CD4-positive, alpha-beta T cell treated with Interleukin-17A for 4 hours (primary cell): ENCODE data around the gene PRPF8.

Experiments
- DNase-seq: peaks from one replicate; pipeline ENCODE4 v3.0.0-alpha.2; 2020; ENCODE audit warnings: mixed read lengths

PRPF8 gene

DNA sequence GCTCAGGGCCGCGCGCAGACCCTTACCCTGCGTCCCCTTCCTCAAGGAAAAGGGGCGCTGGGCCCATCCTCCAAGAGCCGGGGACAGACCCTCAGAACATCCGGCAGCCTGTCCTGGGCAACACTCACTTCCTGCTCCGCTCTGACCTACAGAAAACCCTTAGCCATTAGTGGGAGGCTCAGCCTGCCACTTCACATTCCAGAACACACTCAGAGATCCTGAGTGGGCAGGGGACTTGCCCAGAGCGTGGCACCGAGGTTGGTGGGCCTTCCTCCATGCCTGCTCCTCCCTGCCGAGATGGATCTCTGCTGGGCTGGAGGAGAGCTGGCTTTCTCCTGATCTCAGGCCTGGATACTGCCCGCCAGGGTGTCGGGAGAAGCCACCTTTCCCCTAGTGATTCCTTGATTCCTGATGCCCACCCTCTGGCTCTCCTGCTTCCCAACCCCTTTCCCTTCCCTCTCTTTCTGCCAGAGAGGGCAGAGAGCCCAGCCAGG is 40.6 kb downstream of the PRPF8 start:
- no peak for DNase-seq

DNA sequence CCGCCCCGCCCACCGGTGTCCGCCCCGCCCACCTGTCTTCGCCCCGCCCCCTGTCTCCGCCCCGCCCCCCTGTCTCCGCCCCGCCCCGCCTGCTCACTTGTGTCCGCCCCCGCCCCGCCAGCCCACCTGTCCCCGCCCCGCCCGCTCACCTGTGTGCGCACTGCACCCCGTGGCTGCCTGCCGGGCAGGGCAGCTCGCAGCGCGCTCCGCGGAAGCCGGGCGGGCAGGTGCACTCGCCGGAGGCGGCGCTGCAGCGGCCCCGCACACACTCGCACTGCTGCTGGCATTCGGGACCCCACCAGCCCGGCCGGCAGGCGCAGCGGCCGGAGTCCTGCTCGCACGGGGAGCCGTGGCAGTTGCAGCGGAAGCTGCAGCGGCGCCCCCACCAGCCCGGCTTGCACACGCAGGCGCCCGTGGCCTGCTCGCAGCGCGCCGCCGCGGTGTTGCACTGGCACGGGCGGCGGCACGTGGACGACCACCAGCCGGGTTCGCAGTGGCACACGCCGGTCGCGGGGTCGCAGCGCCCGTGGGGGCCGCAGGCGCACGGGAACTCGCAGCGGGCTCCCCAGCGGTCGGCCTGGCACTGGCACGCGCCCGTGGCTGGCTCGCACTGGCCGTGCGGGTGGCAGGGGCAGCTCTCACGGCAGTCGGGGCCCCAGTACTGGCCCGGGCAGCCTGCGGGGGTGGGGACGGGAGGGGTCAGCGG is 41.2 kb downstream of the PRPF8 start:
- DNase-seq = peak; percentile 68

DNA sequence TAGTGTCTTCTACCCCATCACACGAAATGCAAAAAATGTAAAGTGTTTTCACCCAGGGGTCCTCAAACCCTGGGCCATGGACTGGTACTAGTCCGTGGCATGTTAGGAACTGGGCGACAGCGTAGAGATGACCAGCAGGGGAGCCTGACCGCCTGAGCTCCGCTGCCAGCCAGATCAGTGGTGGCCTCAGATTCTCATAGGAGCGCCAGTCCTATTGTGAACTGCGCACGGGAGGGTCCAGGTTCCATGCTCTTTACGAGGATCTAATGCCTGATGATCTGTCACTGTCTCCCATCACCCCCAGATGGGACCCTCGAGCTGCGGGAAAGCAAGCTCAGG is 43.6 kb downstream of the PRPF8 start:
- no peak for DNase-seq

DNA sequence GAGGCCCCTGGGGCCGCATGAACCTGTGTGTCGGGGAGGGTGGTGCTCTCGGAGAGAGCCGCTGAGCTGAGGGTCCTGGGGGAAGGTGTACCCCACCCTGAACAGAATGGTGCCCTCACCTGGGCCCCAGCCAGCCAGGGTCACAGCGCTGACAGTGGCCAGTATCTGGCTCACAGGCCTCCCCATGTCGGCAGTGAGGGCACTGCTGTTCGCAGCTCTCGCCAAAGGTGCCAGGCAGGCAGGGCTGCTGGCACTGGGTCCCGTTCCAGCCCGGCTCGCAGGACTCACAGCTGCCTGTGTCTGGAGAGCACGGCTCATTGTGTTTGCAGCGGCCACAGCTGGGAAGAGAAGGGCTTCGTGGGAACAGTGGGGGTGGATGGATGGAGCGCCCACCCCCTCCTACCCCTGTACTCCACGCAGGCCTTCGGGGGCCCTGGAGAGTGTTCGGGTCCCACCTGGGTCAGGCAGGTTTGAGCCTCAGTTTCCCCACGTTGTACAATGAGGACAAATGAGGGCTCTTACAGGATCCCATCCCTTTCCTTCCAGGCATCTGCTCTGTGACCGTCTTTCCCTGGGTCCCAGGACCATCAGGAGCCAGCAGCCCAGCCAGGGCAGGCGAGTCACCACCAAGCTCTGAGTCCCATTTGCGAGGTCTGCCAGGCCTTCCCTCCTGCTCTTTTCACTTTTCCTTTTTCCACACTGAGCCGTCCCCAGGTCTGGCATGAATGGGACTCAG is 44.2 kb downstream of the PRPF8 start:
- DNase-seq = no peak

DNA sequence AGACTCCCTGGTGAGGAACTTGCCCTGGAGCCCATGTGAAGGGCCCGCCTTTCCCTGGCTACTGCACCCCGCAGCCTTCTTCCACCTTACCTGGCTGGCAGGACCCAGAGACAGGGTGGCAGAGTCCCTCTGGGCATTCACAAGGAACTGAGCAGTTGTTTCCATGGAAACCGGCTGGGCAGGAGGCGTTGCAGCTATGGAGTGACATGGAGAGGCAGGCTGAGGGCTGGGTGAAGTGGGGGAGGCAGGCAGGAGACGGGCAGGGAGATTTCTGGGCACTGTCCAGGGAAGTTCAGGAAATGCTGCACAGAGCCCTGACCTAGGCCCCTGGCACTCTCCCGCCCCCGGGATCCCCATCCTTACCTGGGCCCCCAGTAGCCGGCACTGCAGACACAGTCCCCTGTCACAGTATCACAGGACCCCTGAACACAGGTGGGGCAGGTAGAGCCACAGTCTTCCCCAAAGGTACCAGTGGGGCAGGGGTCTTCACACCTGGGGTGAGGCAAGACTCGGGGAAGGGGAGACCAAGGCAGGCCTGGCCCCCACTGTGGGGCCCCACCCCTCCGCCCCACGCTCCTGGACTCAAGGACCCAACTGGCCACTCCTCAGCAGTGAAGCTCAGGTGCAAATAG is 45.0 kb downstream of the PRPF8 start:
- no peak for DNase-seq

DNA sequence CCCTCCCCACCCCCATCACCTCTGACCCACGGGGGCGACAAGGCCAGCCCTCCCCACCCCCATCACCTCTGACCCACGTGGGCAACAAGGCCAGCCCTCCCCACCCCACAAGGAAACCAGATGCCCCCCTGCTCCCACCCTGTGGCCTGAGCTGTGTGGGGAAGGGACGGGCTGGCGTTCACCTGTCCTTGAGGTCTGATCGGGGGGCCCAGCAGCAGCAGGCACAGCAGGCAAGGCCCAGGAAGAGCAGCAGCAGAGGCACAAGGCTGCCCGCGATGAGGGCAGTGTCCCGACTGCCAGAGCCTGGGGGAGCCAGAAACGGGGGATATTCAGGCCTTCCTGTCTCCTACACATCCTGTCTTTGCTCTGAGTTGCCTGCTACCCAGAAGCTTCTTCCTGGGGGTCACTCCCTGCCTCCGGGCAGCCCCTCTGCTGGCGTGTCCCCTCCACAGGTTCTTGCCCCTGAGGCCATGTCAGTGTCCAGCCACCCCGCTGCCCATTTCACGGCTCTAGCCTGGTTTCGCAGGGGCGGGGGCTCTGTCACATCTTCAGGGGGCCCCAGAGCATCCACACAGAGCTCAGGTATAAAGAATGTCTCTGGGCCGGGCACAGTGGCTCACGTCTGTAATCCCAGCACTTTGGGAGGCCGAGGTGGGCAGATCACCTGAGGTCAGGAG is 45.9 kb downstream of the PRPF8 start:
- no peak for DNase-seq

DNA sequence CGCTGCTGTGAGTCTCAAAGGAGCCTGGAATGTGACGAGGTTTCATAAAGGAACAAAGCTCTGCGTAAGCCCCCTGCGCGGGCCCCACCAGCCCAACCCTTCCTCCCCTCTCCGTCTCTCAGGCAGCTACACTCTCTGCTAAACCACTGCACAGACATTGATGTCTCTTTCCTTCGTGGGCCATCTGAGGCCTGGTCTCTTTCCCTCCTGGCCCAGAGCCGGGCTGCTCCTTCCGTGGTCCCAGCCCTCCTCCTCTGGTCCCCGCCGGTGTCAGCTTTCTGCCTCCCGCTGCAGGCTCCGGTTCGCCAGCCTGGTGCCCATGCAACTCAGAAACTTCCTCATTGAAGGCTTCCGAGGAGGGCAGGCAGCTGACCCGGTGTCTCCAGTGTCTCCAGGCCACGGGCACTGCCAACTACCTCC is 46.5 kb downstream of the PRPF8 start:
- no peak for DNase-seq

DNA sequence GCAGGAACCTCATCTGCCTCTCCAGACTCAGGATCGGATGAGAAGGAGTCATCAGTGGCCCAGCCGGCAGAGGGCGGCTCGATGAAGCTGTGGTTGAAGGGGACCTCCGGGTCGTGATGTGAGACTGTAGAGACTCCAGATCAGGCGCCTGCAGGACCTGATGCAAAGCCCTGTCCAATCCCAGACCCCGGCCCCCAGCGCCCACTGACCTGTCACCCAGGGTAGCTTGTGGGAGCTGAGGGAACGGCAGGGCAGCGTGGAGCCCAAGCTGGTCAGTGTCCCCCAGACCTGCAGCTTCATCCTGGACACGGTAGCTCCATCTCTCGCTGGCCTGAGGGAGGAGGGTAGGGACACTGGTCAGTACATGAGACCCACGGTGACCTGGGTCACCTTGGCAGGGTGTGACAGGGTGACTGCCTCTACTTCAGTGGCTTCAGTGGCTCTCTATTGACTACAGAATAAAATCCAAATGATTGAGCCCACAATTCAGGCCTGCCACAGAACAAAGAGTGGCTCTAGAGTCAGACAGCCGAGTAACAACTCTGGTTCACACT is 47.9 kb downstream of the PRPF8 start:
- DNase-seq = no peak

DNA sequence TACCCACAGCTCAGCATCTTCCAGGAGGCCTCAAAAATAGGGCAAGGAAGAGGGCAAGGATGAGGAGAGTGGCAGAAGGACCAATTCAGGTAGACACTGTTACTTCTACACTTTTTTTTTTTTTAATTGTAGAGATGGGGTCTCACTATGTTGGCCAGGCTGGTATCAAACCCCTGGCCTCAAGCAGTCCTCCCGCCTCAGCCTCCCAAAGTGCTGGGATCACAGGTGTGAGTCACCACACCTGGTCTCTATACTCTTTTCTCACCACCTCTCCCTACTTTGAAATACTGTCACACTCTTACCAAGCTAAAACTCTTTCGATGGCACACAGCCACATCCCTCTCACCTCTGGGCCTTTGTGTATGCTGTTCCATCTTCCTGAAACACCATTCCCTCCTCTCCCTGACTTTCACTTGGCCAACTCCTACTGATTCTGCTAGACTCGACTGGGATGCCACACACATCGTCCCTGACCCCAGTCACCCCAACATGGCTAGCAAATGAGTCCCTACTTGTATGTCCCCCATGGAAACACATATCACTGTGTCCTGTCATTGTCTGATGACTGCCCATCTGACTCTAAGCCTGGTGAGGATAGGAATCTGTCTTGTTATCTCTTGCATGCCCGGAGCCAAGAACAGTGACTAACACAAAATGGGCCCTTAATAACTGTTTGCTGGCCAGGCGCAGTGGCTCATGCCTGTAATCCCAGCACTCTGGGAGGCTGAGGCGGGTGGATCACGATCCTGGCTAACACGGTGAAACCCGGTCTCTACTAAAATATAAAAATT is 48.8 kb downstream of the PRPF8 start:
- DNase-seq = no peak

DNA sequence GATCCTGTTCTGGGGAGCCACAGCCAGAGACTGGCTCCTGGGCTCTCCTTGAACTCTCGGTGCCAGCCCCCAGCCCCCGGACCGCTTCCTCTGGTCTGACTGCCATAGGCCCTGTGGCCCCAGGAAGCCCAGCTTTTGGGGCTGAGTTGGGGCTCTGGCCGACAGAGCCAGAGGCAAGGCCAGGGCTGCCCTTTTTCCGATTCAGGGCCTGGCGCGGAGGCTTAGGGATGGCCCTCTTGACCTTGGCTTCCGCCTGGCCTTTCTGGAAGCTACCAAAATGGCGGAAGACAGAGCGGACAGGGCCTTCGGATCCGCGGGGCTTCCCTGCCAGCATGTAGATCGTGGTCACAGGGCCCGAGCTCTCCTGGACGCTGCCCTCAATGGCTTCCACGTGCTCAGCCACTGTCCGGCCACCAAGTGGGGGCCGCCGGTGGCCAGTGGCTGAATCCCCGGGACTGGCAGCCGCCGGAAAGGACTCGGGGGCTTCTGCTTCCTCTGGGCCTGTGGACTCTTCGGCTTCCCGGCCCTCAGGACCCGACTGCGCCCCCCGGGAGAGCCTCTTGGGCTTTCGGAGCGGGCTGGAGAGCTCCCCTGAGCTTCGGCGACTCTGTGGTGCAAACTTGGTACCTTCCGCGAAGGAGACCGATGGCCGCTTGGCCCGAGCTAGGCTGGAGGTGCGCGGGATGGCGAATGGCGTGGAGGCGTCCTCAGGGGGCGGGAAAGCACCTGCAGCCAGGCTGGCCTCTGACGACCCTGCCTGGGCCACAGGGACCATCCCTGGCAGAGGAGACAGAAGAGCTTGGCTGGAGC is 49.6 kb downstream of the PRPF8 start:
- no peak for DNase-seq

DNA sequence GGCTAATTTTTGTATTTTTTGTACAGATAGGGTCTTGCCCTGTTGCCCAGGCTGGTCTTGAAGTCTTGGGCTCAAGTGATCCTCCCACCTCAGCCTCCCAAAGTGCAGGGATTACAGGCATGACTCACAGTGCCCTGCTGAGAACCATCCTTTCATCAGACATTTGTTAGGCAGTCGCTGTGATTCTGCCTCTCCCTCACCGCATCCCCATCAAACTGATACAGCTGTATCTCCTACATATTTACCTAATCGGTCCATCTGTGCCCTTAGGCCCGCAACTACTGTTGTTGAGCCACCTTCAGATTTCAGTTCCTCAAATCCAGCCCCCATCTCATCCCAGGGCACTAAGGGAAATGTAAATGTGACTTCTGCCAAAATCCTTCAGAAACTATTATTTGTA is 54.0 kb downstream of the PRPF8 start:
- no peak for DNase-seq

DNA sequence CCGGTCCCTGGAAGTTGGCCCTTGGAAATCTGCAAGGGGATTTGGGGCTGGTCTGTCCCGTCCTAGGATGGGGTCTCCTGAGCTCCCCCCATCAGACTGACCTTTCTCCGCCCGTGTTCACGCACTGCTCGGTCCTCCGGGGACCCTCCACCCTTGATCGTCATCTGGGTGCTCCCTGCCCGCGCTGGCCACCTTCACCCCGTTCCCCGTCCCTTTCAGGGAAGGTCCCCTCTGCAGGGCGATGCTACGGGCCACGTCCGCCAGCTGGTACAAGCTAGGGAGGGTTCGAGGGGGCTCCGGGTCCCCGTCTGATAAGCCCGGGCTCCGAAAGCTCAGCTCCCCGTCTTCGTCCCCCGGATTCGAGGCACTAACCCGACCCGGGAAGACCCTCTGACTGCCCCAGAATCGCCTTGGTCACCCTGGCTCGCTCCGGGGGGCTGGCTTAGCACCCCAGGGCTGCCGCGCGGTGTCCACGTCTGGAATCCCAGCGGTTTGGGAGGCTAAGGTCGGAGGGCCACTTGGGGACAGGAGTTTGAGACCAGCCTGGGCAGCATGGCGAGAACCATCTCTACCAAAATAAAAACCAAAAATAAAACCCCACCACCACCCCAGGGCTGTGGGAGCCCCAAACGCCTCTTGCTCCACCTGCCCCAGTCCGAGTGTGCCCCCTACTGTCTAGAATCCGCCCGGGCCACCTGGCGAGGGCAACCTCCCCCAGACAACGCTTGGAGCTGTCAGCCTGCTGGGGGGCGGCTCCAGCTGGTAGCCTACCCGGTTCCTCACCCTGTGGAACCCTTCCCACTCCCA is 55.0 kb downstream of the PRPF8 start:
- DNase-seq = peak; percentile 76

DNA sequence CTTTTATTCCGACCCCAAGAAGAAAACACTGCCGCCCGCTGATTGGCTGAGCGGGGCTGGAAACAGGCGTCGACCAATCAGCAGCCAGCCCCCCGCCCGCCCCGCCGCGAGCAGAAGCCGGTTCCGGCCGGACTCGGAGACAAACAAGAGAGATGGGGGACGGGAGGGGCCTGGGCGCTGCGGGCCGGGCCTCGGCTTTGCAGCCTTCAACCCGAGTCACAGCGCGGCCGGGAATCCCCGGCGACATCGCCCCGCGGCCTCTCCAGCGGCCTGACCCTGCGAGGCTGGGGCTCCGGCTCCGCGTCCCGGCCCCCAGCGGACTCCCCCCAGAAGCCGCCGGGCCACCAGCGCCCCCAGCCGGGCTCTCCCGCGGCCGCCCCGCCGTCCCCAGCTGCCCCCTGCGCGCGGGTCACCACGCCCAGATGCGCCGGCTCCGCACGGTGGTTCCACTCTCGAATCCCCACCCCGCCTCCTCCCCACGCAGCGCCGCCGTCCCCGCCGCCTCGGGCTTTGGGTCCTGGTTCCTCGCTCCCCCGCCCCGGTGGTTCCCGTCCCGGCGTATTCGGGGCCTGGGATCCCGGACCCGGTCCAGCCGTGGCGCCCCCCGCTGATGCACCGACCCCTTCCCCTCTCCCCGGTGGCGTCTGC is 55.7 kb downstream of the PRPF8 start:
- DNase-seq = peak; percentile 90

DNA sequence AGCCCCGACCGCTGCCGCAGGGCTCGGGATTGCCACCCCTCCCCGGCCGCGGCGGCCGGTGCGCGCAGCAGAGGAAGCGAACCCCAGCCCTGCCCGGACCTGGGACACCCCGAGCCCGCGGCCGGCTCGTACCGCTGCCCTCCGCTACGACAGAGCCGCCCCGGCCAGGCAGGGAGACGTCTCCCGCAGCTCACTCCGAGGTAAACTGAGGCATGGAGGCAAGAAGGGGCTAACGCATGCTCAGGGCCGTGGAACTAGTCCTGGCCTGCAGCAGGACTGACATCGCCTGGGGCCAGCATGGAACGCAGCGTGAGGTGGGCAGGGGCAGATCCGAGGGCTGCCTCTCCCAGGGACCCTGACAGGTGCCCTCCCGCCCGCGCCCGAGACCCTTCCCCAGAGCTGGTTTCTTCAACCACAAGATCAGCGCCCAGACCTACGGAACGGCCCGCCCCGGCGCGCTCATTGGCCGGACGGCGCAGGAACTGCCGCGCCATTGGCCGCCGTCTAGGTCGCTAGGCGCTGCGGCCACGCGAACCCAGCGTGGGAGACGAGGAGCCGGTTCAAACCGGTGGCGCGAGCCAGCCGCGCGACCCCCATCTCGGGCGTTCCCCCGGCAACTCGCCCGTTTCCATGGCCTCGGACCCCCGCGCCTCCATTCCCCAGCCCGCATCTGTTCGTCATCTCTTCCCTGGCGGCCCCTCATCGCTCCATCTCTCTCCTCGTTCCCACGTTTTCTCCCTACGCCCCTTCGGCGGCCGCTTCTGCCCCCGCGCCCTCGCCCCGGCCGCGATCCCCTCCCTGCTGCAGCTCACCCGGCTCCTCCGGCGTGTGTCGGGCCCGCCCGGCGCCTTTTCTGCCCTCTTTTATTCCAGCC is 56.4 kb downstream of the PRPF8 start, which contains the start of gene SLC43A2:
TSS of gene SLC43A2 (minus strand) at position 853 of the 874 bp plus-strand sequence. CDS start 960 bp downstream, outside the sequence.
- peak; percentile 80 for DNase-seq

DNA sequence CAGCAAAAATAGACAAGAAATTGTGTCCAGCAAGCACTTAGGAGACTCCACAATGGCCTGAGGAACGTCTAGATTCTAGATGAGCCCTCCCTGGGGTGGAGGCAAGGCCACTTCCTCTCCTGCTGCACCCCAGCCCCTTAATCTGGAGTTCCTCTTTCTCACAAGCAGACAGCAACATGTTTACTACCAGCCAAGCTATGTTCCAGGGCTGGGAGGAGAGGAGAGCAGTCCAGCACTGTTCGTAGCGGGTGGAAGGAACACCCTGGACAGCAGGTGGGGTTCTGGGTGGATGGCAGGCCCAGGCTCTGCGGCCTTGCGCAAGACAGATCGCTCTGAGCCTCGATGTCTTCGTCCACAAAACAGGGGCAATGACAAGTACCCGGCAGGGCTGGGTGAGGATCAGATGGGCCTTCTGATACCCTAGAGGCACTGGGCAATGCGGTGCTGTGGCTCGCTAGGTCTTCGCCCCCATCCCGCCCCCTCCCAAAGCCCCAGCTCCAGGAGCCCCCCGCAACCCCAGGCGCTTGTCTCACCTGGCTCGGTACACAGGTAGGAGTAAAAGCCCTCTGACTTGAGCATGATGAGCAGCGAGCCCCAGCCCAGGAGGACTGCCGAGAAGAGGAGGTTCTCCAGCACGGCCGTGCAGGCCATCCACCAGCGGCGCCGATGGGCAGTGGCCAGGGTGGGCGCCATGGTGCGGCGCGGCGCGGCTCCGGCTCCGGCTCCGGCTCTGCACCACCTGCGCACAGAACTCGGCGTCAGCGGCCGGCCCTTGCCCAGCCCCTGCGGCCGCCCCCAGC is 57.3 kb downstream of the PRPF8 start:
- peak; percentile 19 for DNase-seq

DNA sequence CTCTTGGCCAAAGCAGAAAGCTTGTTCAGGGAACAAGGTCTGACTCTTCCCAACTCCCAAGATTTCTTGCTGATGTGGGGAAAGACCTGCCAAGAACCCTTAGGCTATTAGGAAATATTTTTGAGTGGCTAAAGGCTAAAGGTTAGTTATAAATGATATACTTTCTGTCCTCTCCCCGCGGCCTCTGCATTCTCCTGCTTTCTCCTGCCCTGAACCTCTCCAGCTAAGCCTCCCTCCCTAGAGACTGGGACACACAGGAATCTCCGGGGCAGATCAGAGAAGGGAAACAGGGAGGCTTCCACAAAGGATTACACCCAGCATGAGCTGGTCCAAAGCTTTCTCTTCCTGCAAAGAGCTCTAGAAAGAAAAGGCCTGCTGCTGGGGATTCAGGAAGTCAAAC is 58.3 kb downstream of the PRPF8 start:
- DNase-seq = no peak

DNA sequence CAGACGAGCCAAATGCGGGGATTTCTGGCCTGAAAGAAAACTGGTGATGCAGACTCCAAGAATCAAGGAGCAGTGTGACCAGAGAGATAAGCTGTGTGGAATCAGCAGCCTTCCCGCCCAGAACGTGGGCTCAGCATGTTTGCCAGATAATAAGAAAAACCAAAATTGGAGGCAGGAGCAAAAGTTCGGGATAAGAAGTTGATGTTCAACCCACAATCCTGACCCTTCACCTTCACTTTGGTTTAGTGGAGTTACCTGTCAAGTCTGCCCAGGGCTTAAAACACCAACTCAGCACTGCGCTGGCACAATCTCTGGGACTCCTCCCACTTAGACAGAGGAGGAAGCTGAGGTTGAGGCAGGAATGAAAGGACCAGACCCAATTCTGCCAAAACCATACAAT is 59.1 kb downstream of the PRPF8 start:
- no peak for DNase-seq

DNA sequence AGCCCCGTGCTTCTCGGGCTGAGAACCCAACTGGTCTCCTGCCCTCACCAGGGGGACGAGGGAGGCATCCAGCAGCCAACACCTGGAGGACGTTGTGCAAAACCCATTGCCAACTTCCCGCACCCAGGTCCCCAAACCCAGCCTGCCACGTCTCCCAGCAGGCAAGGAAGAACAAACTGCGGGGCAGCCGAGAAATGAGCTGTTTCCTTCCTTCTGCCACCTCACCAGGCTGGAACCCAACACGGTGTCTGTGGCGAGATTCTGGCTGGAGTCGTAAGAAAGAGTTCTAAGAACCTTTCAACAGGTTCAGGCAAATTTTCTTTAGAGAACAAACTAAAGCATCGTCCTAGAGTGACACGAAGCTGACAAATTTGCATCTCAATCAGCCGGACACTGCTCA is 59.6 kb downstream of the PRPF8 start:
- no peak for DNase-seq
